GM19023 (cell line): ENCODE results near the gene UGT1A3.
"Not testable (repeated sequence)": the region's sequence is repeated elsewhere in the genome, so short reads cannot be mapped to it uniquely, and the experiment has no call there.

Experiments
- ATAC-seq: cut with Tn5 transposase; IDR thresholded peaks from one replicate; pipeline ENCODE4 v1.9.1; 2021; ENCODE audit warnings: mild to moderate bottlenecking, moderate library complexity; ENCODE audit not compliant: unreplicated experiment

The UGT1A3 gene

DNA sequence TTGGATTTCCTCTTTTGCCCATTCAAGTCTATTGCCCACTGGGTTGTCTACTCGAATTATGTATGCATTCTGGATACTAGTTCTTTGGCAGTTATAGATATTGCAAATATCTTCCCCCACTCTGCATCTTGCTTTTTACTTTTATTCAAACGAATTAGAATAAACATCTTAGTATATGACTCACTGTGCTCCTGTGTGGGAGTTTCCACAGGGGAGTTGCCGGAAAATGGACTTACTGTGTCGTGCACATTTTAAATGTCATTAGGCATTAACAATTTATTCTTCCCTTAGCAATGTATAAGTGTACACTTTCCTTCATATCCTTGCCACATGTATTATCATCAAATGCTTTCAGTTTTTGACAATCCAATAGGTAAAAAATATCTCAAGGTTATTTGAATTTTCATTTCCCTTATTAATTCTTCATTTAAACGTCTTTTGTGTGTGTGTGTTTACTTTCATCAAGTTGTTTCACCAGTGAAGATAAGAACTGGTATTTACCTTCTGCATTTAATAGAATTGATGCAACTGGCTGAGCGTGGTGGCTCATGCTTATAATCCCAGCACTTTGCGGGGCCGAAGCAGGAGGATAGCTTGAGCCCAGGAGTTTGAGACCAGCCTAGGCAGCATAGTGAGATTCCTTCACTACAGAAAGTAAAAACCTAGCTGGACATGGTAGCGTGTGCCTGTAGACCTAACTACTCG is 20.8 kb upstream of the UGT1A3 start:
- ATAC-seq: no peak

DNA sequence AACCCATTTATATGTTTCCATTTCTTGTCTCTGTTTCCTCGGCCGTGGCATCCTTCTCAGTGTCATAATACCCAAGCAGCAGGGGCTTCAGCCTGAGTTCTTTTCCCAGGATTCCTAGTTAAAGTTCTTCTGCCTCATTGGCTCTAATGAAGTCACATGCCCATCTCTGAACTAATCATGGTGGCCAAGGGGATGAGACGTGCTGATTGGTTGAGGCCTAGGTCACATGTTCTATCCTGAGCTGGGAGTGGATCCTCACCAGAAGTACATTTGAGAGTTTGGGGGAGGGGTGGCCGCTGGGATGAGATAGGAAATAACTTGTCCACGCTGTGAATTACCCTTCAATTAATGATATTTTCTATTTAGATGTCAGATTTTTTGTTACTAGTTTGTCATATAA is 19.9 kb upstream of the UGT1A3 start:
- no peak for ATAC-seq

DNA sequence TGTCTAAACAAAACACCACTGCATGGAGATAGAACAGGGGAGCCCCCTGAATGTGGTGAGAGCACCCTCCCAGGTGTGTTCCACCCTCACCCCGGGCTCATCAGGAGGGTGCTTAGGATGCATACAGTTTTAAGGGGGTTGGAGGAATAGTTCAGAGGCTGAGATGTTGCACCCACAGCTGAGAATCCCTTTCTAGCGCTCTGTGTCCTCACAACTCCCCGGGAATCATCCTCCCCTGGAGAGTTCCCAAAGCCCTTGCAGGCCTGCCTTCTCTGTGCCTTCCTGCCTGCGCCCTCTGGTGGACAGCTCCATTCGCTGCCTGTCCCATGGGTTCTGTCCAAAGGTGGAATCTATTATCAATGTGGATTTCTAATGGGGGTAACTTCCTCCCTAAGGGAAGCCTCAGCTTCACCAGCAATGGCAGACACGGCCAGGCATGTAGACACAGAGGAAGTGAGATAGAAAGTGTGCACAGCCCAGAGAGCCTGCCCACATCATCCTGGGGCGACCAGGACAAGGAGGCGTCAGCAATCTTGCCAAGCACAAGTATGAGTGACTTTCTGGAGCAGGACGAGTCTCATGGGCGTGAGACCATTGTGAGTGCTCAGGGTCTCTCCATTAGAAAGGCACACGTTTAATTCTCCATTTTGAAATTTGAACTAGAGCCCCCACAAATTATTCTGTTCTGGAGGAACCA is 17.4 kb upstream of the UGT1A3 start:
- no peak for ATAC-seq

DNA sequence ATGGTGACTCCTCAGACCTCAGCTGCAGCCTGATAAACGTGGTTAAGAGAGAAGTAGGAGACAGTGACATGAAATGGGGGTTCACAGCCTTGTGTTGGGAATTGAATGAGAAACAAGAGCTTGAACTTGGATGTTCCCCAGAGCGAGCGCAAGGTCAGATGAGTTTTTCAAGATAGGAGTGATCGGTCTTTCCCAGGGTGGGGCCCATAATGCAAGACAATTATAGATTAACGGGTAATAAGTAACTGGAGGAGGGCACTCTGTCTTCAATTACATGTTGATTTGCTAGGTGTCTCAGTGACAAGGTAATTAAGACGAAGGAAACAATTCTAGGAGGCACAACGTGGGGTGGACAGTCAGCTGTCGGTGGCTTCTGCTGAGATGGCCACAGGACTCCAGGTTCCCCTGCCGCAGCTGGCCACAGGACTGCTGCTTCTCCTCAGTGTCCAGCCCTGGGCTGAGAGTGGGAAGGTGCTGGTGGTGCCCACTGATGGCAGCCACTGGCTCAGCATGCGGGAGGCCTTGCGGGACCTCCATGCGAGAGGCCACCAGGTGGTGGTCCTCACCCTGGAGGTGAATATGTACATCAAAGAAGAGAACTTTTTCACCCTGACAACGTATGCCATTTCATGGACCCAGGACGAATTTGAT is 16.1 kb upstream of the UGT1A3 start, which contains the start of gene UGT1A5:
UGT1A5 (plus strand) TSS at position 297 of the 651 bp plus-strand sequence; CDS start at position 382, 85 bp downstream.
- ATAC-seq: no peak

DNA sequence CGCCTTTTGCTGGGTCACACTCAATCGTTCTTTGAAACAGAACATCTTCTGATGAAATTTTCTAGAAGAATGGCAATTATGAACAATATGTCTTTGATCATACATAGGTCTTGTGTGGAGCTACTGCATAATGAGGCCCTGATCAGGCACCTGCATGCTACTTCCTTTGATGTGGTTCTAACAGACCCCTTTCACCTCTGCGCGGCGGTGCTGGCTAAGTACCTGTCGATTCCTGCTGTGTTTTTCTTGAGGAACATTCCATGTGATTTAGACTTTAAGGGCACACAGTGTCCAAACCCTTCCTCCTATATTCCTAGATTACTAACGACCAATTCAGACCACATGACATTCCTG is 15.6 kb upstream of the UGT1A3 start:
- ATAC-seq: no peak

DNA sequence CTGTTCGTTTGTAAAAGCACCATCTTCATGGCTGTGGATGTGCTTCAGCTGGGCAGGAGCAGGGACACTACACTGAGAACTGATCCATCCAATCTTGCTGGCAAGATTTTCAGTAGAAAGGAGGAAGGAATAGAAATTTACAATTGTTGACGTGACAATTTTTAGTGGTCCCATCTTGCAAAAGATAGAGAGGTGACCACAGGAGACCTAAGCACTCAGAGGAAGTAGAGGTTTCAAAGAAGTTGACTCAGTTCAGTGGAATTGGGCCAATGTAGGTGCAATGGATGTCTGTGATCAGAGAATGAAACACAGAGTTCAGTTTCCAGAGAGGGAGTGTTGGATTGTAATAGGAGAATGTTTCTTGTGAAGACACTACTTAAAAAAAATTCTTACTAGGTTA is 14.7 kb upstream of the UGT1A3 start:
- ATAC-seq: no peak

DNA sequence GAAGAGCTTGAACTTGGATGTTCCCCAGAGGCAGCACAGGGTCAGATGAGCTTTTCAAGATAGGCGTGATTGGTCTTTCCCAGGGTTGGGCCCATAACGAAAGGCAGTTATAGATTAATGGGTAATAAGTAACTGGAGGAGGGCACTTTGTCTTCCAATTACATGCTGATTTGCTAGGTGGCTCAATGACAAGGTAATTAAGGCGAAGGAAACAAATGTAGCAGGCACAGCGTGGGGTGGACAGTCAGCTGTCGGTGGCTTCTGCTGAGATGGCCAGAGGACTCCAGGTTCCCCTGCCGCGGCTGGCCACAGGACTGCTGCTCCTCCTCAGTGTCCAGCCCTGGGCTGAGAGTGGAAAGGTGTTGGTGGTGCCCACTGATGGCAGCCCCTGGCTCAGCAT is 10.3 kb upstream of the UGT1A3 start, which contains the start of gene UGT1A4:
UGT1A4 (plus strand) TSS at position 185 of the 400 bp plus-strand sequence; CDS start at position 270, 85 bp downstream.
- no peak for ATAC-seq

DNA sequence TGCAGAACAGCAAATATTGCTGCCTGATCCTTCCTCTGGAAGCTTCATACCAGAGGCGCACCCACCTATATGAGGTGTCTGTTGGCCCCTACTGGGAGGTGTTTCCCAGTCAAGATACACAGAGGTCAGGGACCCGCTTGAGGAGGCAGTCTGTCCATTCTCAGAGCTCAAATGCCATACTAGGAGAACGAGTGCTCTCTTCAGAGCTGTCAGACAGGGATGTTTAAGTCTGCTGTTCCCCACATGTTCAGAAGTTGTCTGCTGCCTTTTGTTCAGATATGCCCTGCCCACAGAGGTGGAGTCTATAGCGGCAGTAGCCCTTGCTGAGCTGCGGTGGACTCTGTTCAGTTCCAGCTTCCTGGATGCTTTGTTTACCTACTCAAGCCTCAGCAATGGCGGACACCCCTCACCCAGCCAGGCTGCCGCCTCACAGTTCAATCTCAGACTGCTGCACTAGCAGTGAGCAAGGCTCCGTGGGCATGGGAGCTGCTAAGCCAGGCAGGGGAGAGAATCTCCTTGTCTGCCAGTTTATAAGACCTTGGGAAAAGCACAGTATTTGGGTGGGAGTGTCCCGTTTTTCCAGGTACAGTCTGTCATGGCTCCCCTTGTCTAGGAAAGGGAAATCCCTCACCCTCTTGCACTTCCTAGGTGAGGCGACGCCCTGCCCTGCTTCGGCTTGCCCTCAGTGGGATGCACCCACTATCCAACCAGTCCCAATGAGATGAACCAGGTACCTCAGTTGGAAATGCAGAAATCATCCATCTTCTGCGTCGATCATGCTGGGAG is 8.2 kb downstream of the UGT1A3 start:
- not testable (repeated sequence) for ATAC-seq

DNA sequence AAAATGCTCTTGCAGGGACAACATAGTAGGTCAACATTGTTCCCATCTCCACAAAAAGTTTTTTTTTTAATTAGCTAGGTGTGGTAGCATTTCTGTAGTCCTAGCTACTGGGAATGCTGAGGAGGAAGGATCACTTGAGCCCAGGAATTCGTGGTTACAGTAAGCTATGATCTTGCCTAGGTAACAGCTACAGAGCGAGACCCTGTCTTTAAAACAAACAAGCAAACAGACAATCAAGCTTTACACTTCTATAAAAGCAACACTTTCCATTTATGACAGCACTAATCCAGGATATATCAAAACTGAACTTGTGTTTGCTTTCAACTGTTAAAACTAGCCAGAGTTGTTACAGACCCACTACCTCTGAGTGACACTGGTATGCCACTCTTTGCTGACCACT is 12.0 kb downstream of the UGT1A3 start:
- ATAC-seq: no peak

DNA sequence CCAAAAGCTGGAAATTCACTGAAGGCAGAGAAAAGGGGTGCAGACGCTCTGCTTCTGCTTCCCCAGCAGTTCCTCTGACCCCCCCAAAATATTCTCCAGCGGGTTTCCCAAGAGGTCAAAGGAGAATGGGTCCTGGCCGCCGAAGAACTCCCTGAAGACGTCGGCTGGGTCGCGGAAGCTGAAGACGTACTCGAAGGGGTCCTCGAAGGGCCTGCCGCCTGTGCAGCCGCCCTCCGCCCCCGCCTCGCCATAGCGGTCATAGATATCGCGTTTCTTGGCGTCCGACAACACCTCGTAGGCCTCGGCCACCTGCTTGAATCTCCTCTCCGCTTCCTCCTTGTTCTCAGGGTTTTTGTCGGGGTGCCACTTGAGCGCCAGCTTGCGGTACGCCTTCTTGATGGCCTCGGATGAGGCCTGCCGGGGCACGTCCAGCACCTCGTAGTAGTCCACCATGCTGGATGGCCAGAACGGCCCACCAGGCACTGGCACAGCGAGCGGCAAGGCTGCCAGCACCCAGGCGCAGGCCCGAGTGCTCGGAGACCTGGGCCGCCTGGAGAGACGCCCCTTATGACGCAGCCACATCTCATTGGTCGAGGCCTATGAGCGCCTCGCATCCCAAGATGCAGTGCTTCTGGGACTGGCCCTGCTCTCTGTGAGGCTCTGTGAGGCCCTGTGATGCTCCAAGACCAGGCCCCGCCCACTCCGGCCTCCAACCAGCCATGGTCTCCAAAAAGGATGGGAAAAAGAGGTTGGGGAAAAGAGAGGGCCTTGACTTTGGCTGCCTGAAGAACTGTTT is 14.8 kb downstream of the UGT1A3 start:
- ATAC-seq: no peak

DNA sequence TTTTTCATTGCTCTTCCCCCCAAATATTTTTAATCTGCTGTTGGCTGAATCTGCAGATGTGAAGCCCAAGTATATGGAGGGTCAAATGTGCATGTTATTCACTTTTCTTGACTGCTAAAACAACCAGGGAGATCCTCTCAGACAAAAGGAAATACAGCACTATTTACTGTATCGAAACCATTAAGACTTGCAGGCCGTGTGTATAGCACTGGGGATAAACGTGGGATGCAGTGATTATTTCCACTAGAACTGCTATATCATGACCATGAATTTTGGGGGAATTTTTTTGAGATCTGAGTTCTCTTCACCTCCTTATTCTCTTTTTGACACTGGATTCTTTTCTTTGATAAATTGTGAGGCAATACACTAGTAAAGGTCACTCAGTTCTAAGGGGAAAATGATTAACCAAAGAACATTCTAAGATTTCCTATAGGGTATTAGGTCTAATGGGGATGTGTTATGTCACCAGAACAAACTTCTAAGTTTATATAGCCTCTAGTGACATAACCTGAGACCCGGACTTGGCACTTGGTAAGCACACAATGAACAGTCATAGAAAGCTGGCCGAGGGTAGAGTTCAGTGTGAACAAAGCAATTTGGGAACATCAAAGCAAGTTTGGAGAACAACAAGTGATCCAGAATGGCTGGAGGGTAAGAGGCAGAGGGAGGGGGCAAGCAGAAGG is 16.4 kb downstream of the UGT1A3 start:
- ATAC-seq: no peak

DNA sequence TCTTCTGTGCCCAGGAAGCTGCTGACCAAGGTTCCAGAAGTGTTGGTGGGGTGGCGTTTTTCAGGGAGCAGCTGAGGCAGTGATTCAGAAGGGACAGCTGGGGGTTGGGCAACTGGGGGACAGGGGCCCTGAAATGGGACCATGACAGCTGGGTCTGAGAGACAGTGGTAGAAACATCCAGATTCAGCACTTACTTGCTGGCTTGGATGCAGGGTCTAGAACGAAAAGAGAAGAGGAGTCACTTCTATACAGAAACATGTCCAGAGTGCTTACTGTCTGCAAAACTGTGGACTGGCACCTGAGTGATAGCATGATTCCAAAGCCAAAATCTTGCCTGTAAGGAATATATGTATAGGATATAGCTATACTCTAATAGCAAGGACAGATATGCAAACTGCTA is 17.0 kb downstream of the UGT1A3 start:
- ATAC-seq: not testable (repeated sequence)

DNA sequence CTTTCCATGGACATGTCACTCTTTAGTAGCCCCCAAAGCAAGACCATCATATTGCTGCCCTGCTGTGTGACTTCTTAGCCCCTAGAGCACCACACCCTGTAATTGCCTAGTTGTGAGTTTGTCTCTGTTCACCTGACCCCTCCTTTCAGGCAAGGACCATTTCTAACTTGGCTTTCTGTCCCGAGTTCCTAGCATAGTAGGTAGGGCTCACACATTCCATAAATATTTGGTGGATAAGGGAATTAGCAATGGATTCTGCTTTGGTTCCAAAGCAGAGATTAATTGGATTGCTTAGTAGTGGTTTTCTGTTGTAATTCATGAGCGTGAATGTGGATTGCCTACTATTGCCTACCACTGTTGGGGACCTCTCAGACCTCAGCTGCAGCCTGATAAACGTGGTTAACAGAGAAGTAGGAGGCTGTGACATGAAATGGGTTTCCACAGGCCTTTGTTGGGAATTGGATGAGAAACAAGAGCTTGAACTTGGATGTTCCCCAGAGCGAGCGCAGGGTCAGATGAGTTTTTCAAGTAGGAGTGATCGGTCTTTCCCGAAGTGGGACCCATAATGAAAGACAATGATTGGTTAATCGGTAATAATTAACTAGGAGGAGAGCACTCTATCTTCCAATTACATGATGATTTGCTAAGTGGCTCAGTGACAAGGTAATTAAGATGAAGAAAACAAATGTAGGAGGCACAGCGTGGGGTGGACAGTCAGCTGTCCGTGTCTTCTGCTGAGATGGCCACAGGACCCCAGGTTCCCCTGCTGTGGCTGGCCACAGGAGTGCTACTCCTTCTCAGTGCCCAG is 17.8 kb downstream of the UGT1A3 start:
- ATAC-seq: no peak

DNA sequence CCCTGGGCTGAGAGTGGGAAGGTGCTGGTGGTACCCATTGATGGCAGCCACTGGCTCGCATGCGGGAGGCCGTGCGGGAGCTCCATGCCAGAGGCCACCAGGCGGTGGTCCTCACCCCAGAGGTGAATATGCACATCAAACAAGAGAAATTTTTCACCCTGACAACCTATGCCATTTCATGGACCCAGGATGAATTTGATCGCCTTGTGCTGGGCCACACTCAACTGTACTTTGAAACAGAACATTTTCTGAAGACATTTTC is 18.4 kb downstream of the UGT1A3 start:
- no peak for ATAC-seq

DNA sequence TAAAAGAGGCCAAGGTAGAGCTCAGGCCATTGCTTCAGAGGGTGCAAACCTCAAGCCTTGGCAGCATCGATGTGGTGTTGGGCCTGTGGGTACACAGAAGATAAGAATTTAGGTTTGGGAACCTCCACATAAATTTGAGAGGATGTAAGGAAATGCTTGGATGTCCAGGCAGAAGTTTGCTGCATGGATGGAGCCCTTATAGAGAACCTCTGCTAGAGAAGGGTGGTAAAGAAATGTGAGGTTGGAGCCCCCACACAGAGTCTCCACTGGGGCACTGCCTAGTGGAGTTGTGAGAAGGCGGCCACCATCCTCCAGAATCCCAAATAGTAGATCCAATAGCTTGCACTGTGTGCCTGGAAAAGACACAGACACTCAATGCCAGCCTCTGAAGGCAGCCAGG is 21.8 kb downstream of the UGT1A3 start:
- not testable (repeated sequence) for ATAC-seq

DNA sequence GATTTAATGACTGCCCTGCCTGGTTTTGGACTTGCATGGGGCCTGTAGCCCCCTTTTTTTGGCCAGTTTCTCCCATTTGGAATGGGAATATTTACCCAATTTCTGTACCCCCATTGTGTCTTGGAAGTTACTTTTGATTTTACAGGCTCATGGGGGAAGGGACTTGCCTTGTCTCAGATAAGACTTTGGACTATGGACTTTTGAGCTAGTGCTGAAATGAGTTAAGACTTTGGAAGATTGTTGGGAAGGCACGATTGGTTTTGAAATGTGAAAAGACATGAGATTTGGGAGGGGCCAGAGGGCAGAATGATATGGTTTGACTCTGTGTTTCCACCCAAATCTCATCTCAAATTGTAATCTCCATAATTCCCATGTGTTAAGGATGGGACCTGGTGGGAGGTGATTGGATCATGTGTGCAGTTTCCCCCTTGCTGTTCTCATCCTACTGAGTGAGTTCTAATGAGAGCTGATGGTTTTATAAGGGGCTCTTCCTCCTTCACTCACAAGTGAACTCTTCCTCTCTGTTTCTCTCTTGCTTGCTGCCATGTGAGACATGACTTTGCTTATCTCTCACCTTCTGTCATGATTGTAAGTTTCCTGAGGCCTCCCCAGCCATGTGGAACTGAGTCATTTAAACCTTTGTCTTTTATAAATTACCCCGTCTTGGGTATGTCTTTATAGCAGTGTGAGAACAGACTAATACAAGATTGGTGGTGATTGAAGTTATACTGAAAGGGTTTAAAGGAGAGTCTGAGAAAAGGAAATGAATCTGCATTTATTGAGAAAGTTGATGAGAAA is 22.6 kb downstream of the UGT1A3 start:
- not testable (repeated sequence) for ATAC-seq

DNA sequence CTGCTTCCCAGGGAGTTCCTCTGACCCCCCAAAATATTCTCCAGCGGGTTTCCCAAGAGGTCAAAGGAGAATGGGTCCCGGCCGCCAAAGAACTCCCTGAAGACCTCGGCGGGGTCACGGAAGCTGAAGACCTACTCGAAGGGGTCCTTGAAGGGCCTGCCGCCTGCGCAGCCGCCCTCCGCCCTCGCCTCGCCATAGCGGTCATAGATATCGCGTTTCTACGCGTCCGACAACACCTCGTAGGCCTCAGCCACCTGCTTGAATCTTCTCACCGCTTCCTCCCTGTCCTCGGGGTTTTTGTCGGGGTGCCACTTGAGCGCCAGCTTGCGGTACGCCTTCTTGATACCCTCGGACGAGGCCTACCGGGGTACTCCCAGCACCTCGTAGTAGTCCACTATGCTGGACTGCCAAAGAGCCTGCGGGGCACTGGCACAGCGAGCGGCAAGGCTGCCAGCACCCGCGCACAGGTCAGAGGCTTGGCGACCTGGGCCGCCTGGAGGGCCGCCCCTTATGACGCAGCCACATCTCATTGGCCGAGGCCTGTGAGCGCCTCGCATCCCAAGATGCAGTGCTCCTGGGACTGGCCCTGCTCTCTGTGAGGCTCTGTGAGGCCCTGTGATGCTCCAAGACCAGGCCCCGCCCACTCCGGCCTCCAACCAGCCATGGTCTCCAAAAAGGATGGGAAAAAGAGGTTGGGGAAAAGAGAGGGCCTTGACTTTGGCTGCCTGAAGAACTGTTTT is 26.2 kb downstream of the UGT1A3 start:
- no peak for ATAC-seq
